ENCODE measurements around the gene BOC.

- TF ChIP-seq CTCF (conservative IDR thresholded peaks at IDR 0.05; ENCODE audit: low read depth in 2 of 2), result peak in 1 of 2 experiments; percentile 18; a peak in 2 of 4 replicates
- no peak for TF ChIP-seq REST (IDR thresholded peaks at IDR 0.05; ENCODE audit: unreplicated experiment)
- no peak for TF ChIP-seq EZH2 (IDR thresholded peaks at IDR 0.05; ENCODE audit: low read depth, unreplicated experiment)
- TF ChIP-seq JUNB (IDR thresholded peaks at IDR 0.05; ENCODE audit: unreplicated experiment), result no peak
- no peak for TF ChIP-seq POLR2AphosphoS5 (IDR thresholded peaks at IDR 0.05; ENCODE audit: low read depth)
- TF ChIP-seq EZH2phosphoT487 (IDR thresholded peaks at IDR 0.05; ENCODE audit: unreplicated experiment), result no peak
- no peak for TF ChIP-seq CREB1 (CRISPR knock-in tag; IDR thresholded peaks at IDR 0.05; ENCODE audit: low read depth)
- TF ChIP-seq ZNF462 (CRISPR knock-in tag; IDR thresholded peaks at IDR 0.05), result no peak
- TF ChIP-seq NANOG (IDR thresholded peaks at IDR 0.05; ENCODE audit: borderline replicate concordance), result no peak
- TF ChIP-seq ZNF331 (CRISPR knock-in tag; IDR thresholded peaks at IDR 0.05; ENCODE audit: low read depth), result no peak
- TF ChIP-seq ZNF114 (CRISPR knock-in tag; IDR thresholded peaks at IDR 0.05), result no peak
These were observed 15.8 kb downstream of the BOC start for GRCh38 chr3:113227146-113227545.
